GM12873 (cell line): ENCODE measurements around the gene SIRPA.

ENCODE experiments used
- TF ChIP-seq, protein P1 (sequence below): IDR thresholded peaks from 2 replicates; pipeline ENCODE4 v1.5.1; 2012; ENCODE audit warnings: low read depth, mild to moderate bottlenecking, moderate library complexity, low read length, control low read depth; ENCODE audit not compliant: insufficient read depth; ENCODE audit errors: missing control alignments

SIRPA gene

DNA sequence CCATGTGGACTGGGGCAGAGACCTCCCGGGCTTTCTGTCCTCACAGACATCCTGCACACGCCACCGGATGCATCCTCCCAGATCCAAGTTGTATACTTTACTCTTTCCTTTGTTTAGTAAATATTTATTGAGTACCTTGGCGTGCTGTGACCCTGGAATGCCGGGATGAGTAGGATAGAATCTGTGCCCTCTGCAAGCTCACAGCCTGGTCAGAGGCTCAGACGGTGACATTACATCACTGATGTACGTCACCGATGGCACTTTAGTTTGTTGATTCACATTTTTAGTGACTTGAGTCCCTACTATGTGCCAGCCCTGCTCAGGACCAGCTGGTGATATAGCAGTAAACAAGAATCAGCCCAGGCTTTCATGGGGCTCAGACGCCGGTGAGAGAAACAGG, 32.9 kb downstream of the SIRPA start:
- TF ChIP-seq, protein P1, sequence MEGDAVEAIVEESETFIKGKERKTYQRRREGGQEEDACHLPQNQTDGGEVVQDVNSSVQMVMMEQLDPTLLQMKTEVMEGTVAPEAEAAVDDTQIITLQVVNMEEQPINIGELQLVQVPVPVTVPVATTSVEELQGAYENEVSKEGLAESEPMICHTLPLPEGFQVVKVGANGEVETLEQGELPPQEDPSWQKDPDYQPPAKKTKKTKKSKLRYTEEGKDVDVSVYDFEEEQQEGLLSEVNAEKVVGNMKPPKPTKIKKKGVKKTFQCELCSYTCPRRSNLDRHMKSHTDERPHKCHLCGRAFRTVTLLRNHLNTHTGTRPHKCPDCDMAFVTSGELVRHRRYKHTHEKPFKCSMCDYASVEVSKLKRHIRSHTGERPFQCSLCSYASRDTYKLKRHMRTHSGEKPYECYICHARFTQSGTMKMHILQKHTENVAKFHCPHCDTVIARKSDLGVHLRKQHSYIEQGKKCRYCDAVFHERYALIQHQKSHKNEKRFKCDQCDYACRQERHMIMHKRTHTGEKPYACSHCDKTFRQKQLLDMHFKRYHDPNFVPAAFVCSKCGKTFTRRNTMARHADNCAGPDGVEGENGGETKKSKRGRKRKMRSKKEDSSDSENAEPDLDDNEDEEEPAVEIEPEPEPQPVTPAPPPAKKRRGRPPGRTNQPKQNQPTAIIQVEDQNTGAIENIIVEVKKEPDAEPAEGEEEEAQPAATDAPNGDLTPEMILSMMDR = no peak

DNA sequence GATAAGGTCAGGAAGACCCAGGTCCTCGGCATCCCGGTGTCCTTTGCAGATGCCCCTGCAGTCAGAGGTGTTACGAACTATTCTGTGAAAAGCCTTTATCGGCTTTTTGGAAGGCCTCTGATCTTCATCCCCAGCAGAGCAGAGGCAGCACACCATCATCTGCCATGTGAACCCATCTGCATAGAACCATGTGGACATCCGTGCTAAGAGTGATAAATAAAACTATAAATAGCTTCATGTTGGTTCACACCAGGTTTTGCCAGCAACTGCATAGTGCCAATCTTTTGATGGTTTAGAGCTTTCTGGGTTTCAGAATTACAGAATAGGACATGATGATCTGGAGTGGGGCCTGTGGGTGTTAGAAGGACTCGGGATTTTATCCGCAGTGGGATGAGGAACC, 33.6 kb downstream of the SIRPA start:
- TF ChIP-seq, protein P1 = no peak

DNA sequence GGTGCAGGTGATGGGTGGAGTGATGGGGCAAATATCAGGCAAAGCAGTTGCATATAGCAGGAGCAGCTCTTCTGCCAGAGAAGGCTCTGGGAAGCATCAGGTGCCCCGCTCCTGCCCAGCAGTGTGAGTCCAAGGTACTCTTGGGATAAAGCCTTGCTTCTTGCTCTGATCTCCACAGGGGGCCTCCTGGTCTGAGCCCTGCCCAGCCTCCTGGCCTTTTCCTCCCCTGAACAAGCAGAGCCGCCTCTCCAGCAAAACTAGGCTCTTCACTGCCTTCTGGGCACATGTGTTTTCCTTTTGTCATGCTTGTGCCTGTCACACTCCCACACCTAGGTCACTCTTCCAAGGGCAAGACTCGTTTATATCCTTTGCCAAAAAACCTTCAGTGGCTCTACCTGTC, 34.3 kb downstream of the SIRPA start:
- TF ChIP-seq, protein P1 = no peak

DNA sequence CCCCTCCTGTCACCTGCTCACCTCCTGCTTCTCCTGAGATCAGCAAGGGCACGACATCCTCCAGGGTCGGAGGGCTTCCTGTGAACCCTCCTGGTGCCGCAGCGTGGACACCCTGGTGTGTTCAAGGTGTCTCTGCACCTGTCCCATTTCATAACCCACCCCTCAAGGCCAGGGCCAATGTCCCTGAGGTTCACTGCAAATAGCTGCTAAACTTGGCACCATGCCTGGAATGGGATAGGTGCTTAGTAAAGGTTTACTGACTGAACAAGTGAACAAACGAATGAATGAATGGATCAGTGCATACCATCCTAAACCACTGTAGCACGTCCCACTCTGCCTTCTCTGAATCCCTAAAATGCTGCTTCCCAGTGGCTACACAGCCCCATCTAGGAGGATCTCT, 35.0 kb downstream of the SIRPA start:
- TF ChIP-seq, protein P1 = no peak

DNA sequence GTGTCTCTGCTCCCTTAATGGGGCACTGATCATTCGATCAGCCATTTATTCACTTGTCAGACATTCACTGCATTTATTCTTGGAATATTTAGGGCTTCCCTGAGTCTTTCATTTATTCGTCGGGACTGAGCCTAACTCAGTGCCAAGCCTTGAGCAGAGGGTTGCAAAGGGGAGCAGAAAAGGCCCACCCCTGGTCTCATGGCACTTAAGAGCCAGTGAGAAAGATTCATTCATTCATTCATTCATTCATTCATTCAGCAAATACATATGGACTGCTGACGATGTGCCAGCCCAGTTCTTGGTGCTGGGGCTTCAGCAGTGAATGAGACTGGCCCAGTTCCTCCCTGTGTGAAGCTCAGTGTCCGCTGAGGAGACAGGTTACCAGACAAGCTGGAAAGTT, 36.6 kb downstream of the SIRPA start:
- TF ChIP-seq, protein P1 = no peak

DNA sequence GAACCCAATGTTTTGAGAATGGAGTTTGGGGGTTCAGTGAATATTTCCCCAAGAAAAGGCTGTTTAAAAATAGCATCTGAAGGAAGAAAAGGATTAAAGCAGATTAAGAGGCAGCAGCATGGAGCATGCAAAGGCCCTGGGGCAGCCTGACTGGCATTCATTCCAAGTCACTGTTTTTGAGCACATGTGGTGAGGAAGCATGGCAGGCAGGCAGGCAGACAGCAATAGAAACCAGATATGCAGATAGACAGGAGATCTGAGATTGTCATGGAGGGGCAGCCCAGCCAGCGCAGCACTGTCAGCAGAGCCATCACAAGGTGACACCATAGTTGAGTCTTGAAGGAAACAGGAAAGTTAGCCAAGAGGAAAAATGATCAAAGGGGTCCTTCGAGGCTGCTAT, 37.8 kb downstream of the SIRPA start:
- TF ChIP-seq, protein P1 = no peak

DNA sequence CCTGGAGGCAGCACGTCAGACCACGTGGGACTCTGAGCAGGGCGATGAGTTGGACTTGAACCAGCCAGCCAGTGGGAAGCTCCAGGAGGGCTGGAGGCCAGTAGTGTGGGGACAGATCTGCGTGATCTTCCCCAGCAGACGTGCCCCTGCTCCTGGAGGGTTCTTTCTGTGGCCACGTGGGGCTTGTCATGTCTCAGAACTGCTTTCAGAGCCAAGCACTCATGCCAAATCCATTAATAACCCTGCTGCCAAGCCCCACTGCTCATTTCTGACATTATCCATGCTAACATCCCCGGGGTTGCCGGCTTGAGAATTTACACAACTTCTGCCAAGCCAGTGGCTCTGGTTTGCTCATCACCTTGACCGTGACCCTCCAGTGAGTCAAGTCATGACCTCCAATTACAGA, 38.3 kb downstream of the SIRPA start:
- TF ChIP-seq, protein P1 = no peak
